ENCODE measurements around the gene ZFAND2A. TPM values are rescaled to one million over a fixed set of nuclear protein-coding genes. Genes with fewer than 3 reads are reported as not detected.

ZFAND2A gene
- total and polyA plus RNA-seq, 2 of the 8 experiments (the other 6 are each of a cell fraction or from before 2014, with no cell fraction given) = 16.6 to 20.3 TPM

Other genes starting within 250 kb of the ZFAND2A start
- 5.4 and 5.8 TPM in 2 replicates for gene ADAP1, start 205.5 kb downstream of the ZFAND2A start, total RNA-seq (2021; fragmentation: NEBNext Ultra II Directional; extraction: Animal tissue kit (Norgen Biotek cat#: 25700))
- gene ADAP1, start 205.5 kb downstream of the ZFAND2A start, polyA plus RNA-seq (2011; rRNA removed) = 6.1 and 8.1 TPM in 2 replicates
- 7.9 and 9.0 TPM in 2 replicates for gene COX19, start 184.6 kb downstream of the ZFAND2A start, total RNA-seq (2021; fragmentation: NEBNext Ultra II Directional; extraction: Animal tissue kit (Norgen Biotek cat#: 25700))
- gene COX19, start 184.6 kb downstream of the ZFAND2A start, polyA plus RNA-seq (2011; rRNA removed) = 3.9 and 5.8 TPM in 2 replicates
- not detected in 2 replicates for gene CYP2W1, start 177.0 kb downstream of the ZFAND2A start, total RNA-seq (2021; fragmentation: NEBNext Ultra II Directional; extraction: Animal tissue kit (Norgen Biotek cat#: 25700))
- 0.05 TPM in 1 of 2 replicates, not detected in the other for gene CYP2W1, start 177.0 kb downstream of the ZFAND2A start, polyA plus RNA-seq (2011; rRNA removed)
- gene GPR146, start 115.7 kb downstream of the ZFAND2A start, total RNA-seq (2021; fragmentation: NEBNext Ultra II Directional; extraction: Animal tissue kit (Norgen Biotek cat#: 25700)) = 0.54 and 1.8 TPM in 2 replicates
- 2.7 and 3.9 TPM in 2 replicates for gene GPR146, start 115.7 kb downstream of the ZFAND2A start, polyA plus RNA-seq (2011; rRNA removed)
- 0.24 and 0.52 TPM in 2 replicates for gene GPER1, start 72.1 kb downstream of the ZFAND2A start, total RNA-seq (2021; fragmentation: NEBNext Ultra II Directional; extraction: Animal tissue kit (Norgen Biotek cat#: 25700))
- gene GPER1, start 72.1 kb downstream of the ZFAND2A start, polyA plus RNA-seq (2011; rRNA removed) = 0.47 and 0.78 TPM in 2 replicates
- gene UNCX, start 72.7 kb upstream of the ZFAND2A start, total RNA-seq (2021; fragmentation: NEBNext Ultra II Directional; extraction: Animal tissue kit (Norgen Biotek cat#: 25700)) = not detected in 2 replicates
- gene UNCX, start 72.7 kb upstream of the ZFAND2A start, polyA plus RNA-seq (2011; rRNA removed) = 0.03 TPM in 1 of 2 replicates, not detected in the other